Fibroblast of villous mesenchyme (primary cell): ENCODE data around the gene ATP8B1. TPM values are rescaled to one million over a fixed set of nuclear protein-coding genes. Genes with fewer than 3 reads are reported as not detected.

Experiments used
- DNase-seq: peaks from one replicate; pipeline ENCODE4 v3.0.0-alpha.2; 2010; ENCODE audit warnings: low read depth
- H3K4me3 ChIP-seq: 2 replicates; pipeline ENCODE4 v1.5.1; 2011; ENCODE audit warnings: low read depth, mild to moderate bottlenecking, low read length
- CTCF ChIP-seq: IDR thresholded peaks from 2 replicates; pipeline ENCODE4 v1.5.1; 2012; ENCODE audit warnings: low read depth, mild to moderate bottlenecking, low read length; ENCODE audit not compliant: insufficient read depth
- total RNA-seq: library from RNA; depleted of rRNA; stranded (reverse); fragments of >200 nt; gene quantifications from 2 replicates; pipeline ENCODE4 v1.2.3, GENCODE V29; 2012

Gene ATP8B1
- total RNA-seq, 1 donor = 26.3 TPM

GRCh38 chr18:57640236-57640635, 162.9 kb downstream of the ATP8B1 start:
- TF ChIP-seq CTCF = no peak

GRCh38 chr18:57635003-57635822, 167.9 kb downstream of the ATP8B1 start:
- no peak overlapping the region for H3K4me3 ChIP-seq
- TF ChIP-seq CTCF = no peak
- DNase-seq = no peak

More at GRCh38 chr18:57640236-57640635, 162.9 kb downstream of the ATP8B1 start:
- H3K4me3 ChIP-seq = no peak overlapping the region
- peak; percentile 58 for DNase-seq

GRCh38 chr18:57631697-57632096, 171.4 kb downstream of the ATP8B1 start:
- no peak for TF ChIP-seq CTCF

DNA sequence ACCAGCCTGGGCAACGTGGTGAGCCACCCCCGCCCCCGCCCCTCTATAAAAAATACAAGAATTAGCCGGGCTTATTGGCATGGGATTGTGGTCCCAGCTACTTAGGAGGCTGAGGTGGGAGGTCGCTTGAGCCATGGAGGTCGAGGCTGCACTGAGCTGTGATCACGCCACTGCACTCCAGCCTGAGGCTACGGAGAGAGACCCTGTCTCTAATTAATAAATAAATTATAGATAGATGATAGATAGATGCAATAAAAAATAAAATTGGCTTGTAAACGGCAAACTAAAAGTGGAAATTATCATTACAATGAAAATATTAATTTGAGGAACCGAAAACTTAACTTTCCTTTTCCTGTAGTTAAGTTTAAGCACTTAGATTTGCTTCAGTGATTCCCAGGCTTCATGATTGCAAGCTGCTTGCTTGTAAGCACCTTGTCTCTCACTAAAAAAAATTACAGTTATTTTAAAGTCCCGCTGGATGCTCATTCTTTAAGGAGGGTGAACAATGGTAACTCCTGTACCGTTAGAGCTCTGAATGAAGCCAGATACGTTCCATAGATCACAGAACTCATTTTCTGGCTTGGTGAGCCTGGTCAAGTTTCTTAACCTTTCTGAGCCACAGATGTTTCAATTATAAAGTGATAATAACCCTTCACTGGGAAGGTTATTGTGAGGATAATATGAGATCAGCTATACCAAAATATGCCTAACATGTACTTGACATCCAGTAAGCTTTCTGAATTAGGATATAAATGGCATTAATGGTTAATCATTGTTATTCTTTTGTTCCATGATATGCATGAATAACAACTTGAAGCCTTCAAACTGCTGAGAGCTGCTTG, 172.1 kb downstream of the ATP8B1 start:
- no peak for DNase-seq
- peak overlapping the region; percentile 71 for H3K4me3 ChIP-seq
- TF ChIP-seq CTCF = no peak

More at GRCh38 chr18:57631697-57632096, 171.4 kb downstream of the ATP8B1 start:
- DNase-seq = no peak
- no peak overlapping the region for H3K4me3 ChIP-seq

DNA sequence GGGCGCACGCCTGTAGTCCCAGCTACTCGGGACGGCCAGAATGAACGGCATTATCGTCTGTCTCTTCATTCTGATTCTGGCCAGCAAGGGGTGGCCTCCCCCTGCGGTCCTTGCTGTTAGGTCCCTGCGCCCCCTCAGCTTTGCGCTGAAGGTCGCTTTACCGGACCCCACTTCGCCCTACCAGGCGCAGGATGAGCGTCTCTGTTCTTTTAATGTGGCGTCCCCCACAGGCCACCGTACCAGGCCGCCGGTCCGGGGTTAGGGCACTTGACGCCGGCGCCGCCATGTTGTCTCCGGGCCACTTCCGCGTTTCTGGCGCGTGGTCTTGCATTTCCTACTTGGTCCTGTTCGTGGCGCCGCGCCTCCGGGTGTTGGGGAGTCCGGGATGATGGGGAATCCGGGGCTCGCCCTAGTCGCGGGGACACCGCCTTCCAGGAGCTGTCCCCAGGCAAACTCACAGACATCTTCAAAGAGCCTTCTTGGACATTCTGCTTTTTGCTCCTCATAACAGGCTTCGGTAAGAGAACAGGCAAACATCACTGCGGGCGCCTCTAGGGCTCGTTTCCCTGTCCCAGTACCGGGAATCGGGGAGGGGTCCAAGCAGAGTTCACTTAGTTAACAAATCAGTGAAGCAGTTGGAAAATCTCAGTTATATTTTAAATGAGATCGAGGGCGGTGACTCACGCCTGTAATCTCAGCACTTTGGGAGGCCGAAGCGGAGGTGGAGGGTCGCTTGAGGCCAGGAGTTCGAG, 172.9 kb downstream of the ATP8B1 start:
- DNase-seq = peak; percentile 97
- peak; percentile 63 for TF ChIP-seq CTCF
- peak overlapping the region; percentile 71 for H3K4me3 ChIP-seq

- H3K4me3 ChIP-seq = peak overlapping the region; percentile 71
- TF ChIP-seq CTCF = no peak
- DNase-seq = no peak
Measured at GRCh38 chr18:57629422-57629821, 173.7 kb downstream of the ATP8B1 start.
